ENCODE data around the gene MVK. TPM values are rescaled to one million over a fixed set of nuclear protein-coding genes. Genes with fewer than 3 reads are reported as not detected.

MVK gene
- polyA plus RNA-seq, 1 donor (not counting 4 experiments of a cell fraction or from before 2014, with no cell fraction given): 26.7 TPM

GRCh38 chr12:109617491-109617890 lies 43.9 kb downstream of the MVK start:
- Histone ChIP-seq H3K9me3 (ENCODE audit: control insufficient read depth, low read depth, low read length) (no peaks in the 10 kb centered on the region), H3K4me2 (ENCODE audit: control insufficient read depth, extremely low read depth, insufficient read depth, low read depth, low read length) (no peak overlapping the region), H3K27me3 (ENCODE audit: control insufficient read depth, extremely low read depth, insufficient read depth, low read length) (peaks cover 32% of the 10 kb centered on the region), H3K9me1 (ENCODE audit: control insufficient read depth, extremely low read depth, insufficient read depth, low read length) (no peaks in the 10 kb centered on the region), H2AFZ (ENCODE audit: control insufficient read depth, low read length) (no peak overlapping the region), H3K4me3 (ENCODE audit: control insufficient read depth in 2 of 3, extremely low read depth in 1 of 3, insufficient read depth in 2 of 3, low read depth in 1 of 3, low read length in 3 of 3) (no peak overlapping the region), H3K4me1 (ENCODE audit: control insufficient read depth, extremely low read depth, insufficient read depth, low read length) (no peaks in the 10 kb centered on the region), H3K9ac (ENCODE audit: control insufficient read depth, extremely low read depth, insufficient read depth, low read length) (no peak overlapping the region), H3K36me3 (ENCODE audit: control insufficient read depth in 2 of 2, extremely low read depth in 1 of 2, insufficient read depth in 2 of 2, low read length in 2 of 2) (no peaks in the 10 kb centered on the region), H3K79me2 (ENCODE audit: control insufficient read depth, insufficient read depth, low read length) (no peaks in the 10 kb centered on the region), H3K27ac (ENCODE audit: control insufficient read depth, insufficient read depth, low read length) (no peak overlapping the region), H4K20me1 (ENCODE audit: control insufficient read depth, extremely low read depth, insufficient read depth, low read length) (no peaks in the 10 kb centered on the region)
- FAIRE-seq (no peak), DNase-seq (ENCODE audit: low read depth, low spot score) (no peak)
- TF ChIP-seq EZH2 (IDR thresholded peaks at IDR 0.05; ENCODE audit: low read length): no peak
- no peak for TF ChIP-seq CTCF (optimal IDR thresholded peaks at IDR 0.05 in 1 of 3, IDR thresholded peaks at IDR 0.05 in 1 of 3, conservative IDR thresholded peaks at IDR 0.05 in 1 of 3; ENCODE audit: extremely low read depth in 1 of 3, insufficient read depth in 2 of 3, low read length in 3 of 3)
- dilution Hi-C loops (cut with MboI; ENCODE audit: extremely low pct_ligation_motif_present, low sequenced_read_pairs): loop anchor here (5.0 kb wide), 1 partner anchor 40 kb away; no protein-coding TSS in a partner anchor

GRCh38 chr12:109618082-109618481 lies 44.5 kb downstream of the MVK start:
- no peaks in the 10 kb centered on the region for H4K20me1 ChIP-seq (ENCODE audit: control insufficient read depth, extremely low read depth, insufficient read depth, low read length)
- no peak overlapping the region for H3K4me2 ChIP-seq (ENCODE audit: control insufficient read depth, extremely low read depth, insufficient read depth, low read depth, low read length)
- DNase-seq (ENCODE audit: low read depth, low spot score) (no peak), FAIRE-seq (no peak)
- no peak overlapping the region for H2AFZ ChIP-seq (ENCODE audit: control insufficient read depth, low read length)
- H3K9ac ChIP-seq (ENCODE audit: control insufficient read depth, extremely low read depth, insufficient read depth, low read length): no peak overlapping the region
- peaks cover 34% of the 10 kb centered on the region for H3K27me3 ChIP-seq (ENCODE audit: control insufficient read depth, extremely low read depth, insufficient read depth, low read length)
- no peaks in the 10 kb centered on the region for H3K79me2 ChIP-seq (ENCODE audit: control insufficient read depth, insufficient read depth, low read length)
- H3K9me1 ChIP-seq (ENCODE audit: control insufficient read depth, extremely low read depth, insufficient read depth, low read length): no peaks in the 10 kb centered on the region
- no peak overlapping the region for H3K27ac ChIP-seq (ENCODE audit: control insufficient read depth, insufficient read depth, low read length)
- H3K9me3 ChIP-seq (ENCODE audit: control insufficient read depth, low read depth, low read length): no peaks in the 10 kb centered on the region
- H3K4me3 ChIP-seq (ENCODE audit: control insufficient read depth in 2 of 3, extremely low read depth in 1 of 3, insufficient read depth in 2 of 3, low read depth in 1 of 3, low read length in 3 of 3): no peak overlapping the region
- dilution Hi-C loops (cut with MboI; ENCODE audit: extremely low pct_ligation_motif_present, low sequenced_read_pairs): loop anchor here (5.0 kb wide), 1 partner anchor 39 kb away; no protein-coding TSS in a partner anchor
- TF ChIP-seq CTCF (optimal IDR thresholded peaks at IDR 0.05 in 1 of 3, IDR thresholded peaks at IDR 0.05 in 1 of 3, conservative IDR thresholded peaks at IDR 0.05 in 1 of 3; ENCODE audit: extremely low read depth in 1 of 3, insufficient read depth in 2 of 3, low read length in 3 of 3) (no peak), EZH2 (IDR thresholded peaks at IDR 0.05; ENCODE audit: low read length) (no peak)
- no peaks in the 10 kb centered on the region for H3K4me1 ChIP-seq (ENCODE audit: control insufficient read depth, extremely low read depth, insufficient read depth, low read length)
- no peaks in the 10 kb centered on the region for H3K36me3 ChIP-seq (ENCODE audit: control insufficient read depth in 2 of 2, extremely low read depth in 1 of 2, insufficient read depth in 2 of 2, low read length in 2 of 2)
